Colon (tissue), 2 donors: ENCODE measurements around the gene TMEM131L.
"Not testable (repeated sequence)": the region's sequence is repeated elsewhere in the genome, so short reads cannot be mapped to it uniquely, and the experiment has no call there.

ENCODE experiments used
- FAIRE-seq: peaks from 2 replicates; lab custom pipeline; 2012; peaks lifted over from hg19 to GRCh38; lab: Jason Lieb, UNC
- donor health status: control.
- donor health status: control.

The TMEM131L gene

GRCh38 chr4:153507310-153508073, 41.3 kb downstream of the TMEM131L start:
- no peak for FAIRE-seq

- not testable (repeated sequence) for FAIRE-seq
Measured at GRCh38 chr4:153509212-153509611, 43.1 kb downstream of the TMEM131L start.

GRCh38 chr4:153509724-153510123, 43.6 kb downstream of the TMEM131L start:
- FAIRE-seq: no peak

- no peak for FAIRE-seq
Measured at GRCh38 chr4:153510252-153511001, 44.3 kb downstream of the TMEM131L start.

GRCh38 chr4:153511104-153511503, 44.9 kb downstream of the TMEM131L start:
- FAIRE-seq: no peak

- no peak for FAIRE-seq
Measured at GRCh38 chr4:153512162-153512852, 46.1 kb downstream of the TMEM131L start.

- no peak for FAIRE-seq
Measured at GRCh38 chr4:153512952-153513500, 46.9 kb downstream of the TMEM131L start.

- no peak for FAIRE-seq
Measured at GRCh38 chr4:153513596-153513995, 47.4 kb downstream of the TMEM131L start.

- FAIRE-seq: no peak
Measured at GRCh38 chr4:153514001-153514526, 47.9 kb downstream of the TMEM131L start.

GRCh38 chr4:153514688-153515426, 48.7 kb downstream of the TMEM131L start:
- no peak for FAIRE-seq

- FAIRE-seq: no peak
Measured at GRCh38 chr4:153517159-153517558, 51.0 kb downstream of the TMEM131L start.

GRCh38 chr4:153518001-153518400, 51.8 kb downstream of the TMEM131L start:
- no peak for FAIRE-seq

GRCh38 chr4:153518637-153519389, 52.7 kb downstream of the TMEM131L start:
- no peak for FAIRE-seq

- no peak for FAIRE-seq
Measured at GRCh38 chr4:153519687-153520086, 53.5 kb downstream of the TMEM131L start.

GRCh38 chr4:153520227-153520626, 54.1 kb downstream of the TMEM131L start:
- FAIRE-seq: no peak

- FAIRE-seq: no peak
Measured at GRCh38 chr4:153520801-153521329, 54.7 kb downstream of the TMEM131L start.

- FAIRE-seq: no peak
Measured at GRCh38 chr4:153521478-153521877, 55.3 kb downstream of the TMEM131L start.

- no peak for FAIRE-seq
Measured at GRCh38 chr4:153521999-153522801, 56.0 kb downstream of the TMEM131L start.

GRCh38 chr4:153522802-153523094, 56.6 kb downstream of the TMEM131L start:
- FAIRE-seq: no peak
